GM12878 (cell line): ENCODE measurements around the gene RHBG. TPM values are rescaled to one million over a fixed set of nuclear protein-coding genes. Genes with fewer than 3 reads are reported as not detected.

Experiments
- CBX3 ChIP-seq: fragments of 200-600 bp; sonication (generic); IDR thresholded peaks from 2 replicates; pipeline ENCODE4 v1.6.1; 2016; ENCODE audit warnings: low read depth, borderline replicate concordance
- HDGF ChIP-seq: fragments of 450-650 bp; IDR thresholded peaks from 2 replicates; pipeline ENCODE4 v1.6.1; 2016; ENCODE audit warnings: antibody characterized with exemption
- HSF1 ChIP-seq: fragments of 150-350 bp; IDR thresholded peaks from 2 replicates; pipeline ENCODE4 v1.6.1; 2014; ENCODE audit warnings: mild to moderate bottlenecking, low read depth, low read length
- IKZF1 ChIP-seq: fragments of 450-650 bp; conservative IDR thresholded peaks from 2 replicates; pipeline ENCODE4 v1.6.1; 2017; ENCODE audit warnings: antibody characterized with exemption, mild to moderate bottlenecking
- IRF4 ChIP-seq: IDR thresholded peaks from 2 replicates; pipeline ENCODE4 v1.6.1; 2011; ENCODE audit warnings: low read depth, low read length
- MYC ChIP-seq: IDR thresholded peaks from 2 replicates; pipeline ENCODE4 v1.6.1; 2011; ENCODE audit warnings: mild to moderate bottlenecking, low read length, moderate library complexity, inconsistent platforms; ENCODE audit not compliant: insufficient read depth, insufficient replicate concordance, insufficient read length, severe bottlenecking
- RAD21 ChIP-seq: IDR thresholded peaks from 2 replicates; pipeline ENCODE4 v1.6.1; 2011; ENCODE audit warnings: mild to moderate bottlenecking, low read depth, low read length, moderate library complexity; ENCODE audit not compliant: insufficient read depth
- RUNX3 ChIP-seq: IDR thresholded peaks from 2 replicates; pipeline ENCODE4 v1.6.1; 2012; ENCODE audit warnings: low read length, inconsistent platforms
- SMARCA5 ChIP-seq: fragments of 450-650 bp; IDR thresholded peaks from 2 replicates; pipeline ENCODE4 v1.6.1; 2017; ENCODE audit warnings: mild to moderate bottlenecking
- SPI1 ChIP-seq: IDR thresholded peaks from 2 replicates; pipeline ENCODE4 v1.6.1; 2011; ENCODE audit warnings: low read depth, mild to moderate bottlenecking, low read length, moderate library complexity, borderline replicate concordance; ENCODE audit not compliant: insufficient read depth
- SUZ12 ChIP-seq: fragments of 200-600 bp; sonication (generic); IDR thresholded peaks from one replicate; pipeline ENCODE4 v1.6.1; 2018; ENCODE audit warnings: antibody characterized with exemption, mild to moderate bottlenecking; ENCODE audit not compliant: unreplicated experiment
- YBX1 ChIP-seq: fragments of 450-650 bp; IDR thresholded peaks from 2 replicates; pipeline ENCODE4 v1.6.1; 2016; ENCODE audit warnings: antibody characterized with exemption
- YY1 ChIP-seq: IDR thresholded peaks from 2 replicates; pipeline ENCODE4 v1.6.1; 2011; ENCODE audit warnings: low read depth, mild to moderate bottlenecking, low read length
- ZBTB11 ChIP-seq: fragments of 450-650 bp; formaldehyde crosslinking; IDR thresholded peaks from 2 replicates; pipeline ENCODE4 v1.5.0; 2022; ENCODE audit warnings: mild to moderate bottlenecking, missing genetic modification characterization
- ZNF24 ChIP-seq: fragments of 450-650 bp; IDR thresholded peaks from 2 replicates; pipeline ENCODE4 v1.6.1; 2017; ENCODE audit warnings: antibody characterized with exemption, mild to moderate bottlenecking
- polyA plus RNA-seq, 11 experiments: library from polyadenylated mRNA; depleted of rRNA in 4 of 11; unstranded in 6 of 11; stranded (reverse) in 5 of 11; fragments of >200 nt; fragmentation: Nextera tagmentation in 4 of 11; fragmentation: Illumina TruSeq in 1 of 11; extraction: Ambion mirVana in 4 of 11; extraction: Trizol in 1 of 11; gene quantifications; 1 replicate in 1 of 11; 2 replicates in 10 of 11; pipeline versions ENCODE4 v1.2.1 to v1.2.3, GENCODE V29; 2011 to 2016; ENCODE audit warnings: inconsistent platforms in 2 of 11, missing spikeins in 2 of 11, low read depth in 1 of 11
- total RNA-seq, 4 experiments: library from RNA; depleted of rRNA in 3 of 4; stranded (reverse); fragments of >200 nt in 3 of 4; fragmentation: Illumina TruSeq in 1 of 4; extraction: Trizol in 1 of 4; gene quantifications; 2 replicates each; pipeline versions ENCODE4 v1.2.1 to v1.2.3, GENCODE V29; 2013 to 2021

The RHBG gene
- total and polyA plus RNA-seq, 10 of the 15 experiments (the other 5 are each of a cell fraction or from before 2014, with no cell fraction given) = not detected

GRCh38 chr1:156420205-156421061, 51.4 kb downstream of the RHBG start (continued):
- TF ChIP-seq HDGF = no peak
- TF ChIP-seq YY1 = no peak
- no peak for TF ChIP-seq MYC
- TF ChIP-seq IRF4 = no peak
- TF ChIP-seq ZNF24 = no peak
- TF ChIP-seq SMARCA5 = 0 out of 2 replicates have a peak, but pooled peaks have one; percentile 4
- no peak for TF ChIP-seq CBX3
- TF ChIP-seq SPI1 = peak; percentile 82; the same call in 1 of the 2 replicates
- no peak for TF ChIP-seq RAD21
- no peak; the same call in 1 of the 2 replicates for TF ChIP-seq RUNX3
- no peak for TF ChIP-seq ZBTB11 (CRISPR knock-in tag)
- TF ChIP-seq SUZ12 = no peak
- TF ChIP-seq IKZF1 = 0 out of 2 replicates have a peak, but pooled peaks have one; percentile 16
- no peak for TF ChIP-seq HSF1
- TF ChIP-seq YBX1 = no peak
